T-helper 1 cell treated with Interleukin-12 subunit alpha and Interleukin-12 subunit beta and Interleukin-4 antibody, amounts not matched to agents 30 μg/mL and 1 μg/mL, for 36 hours (primary cell): ENCODE measurements around the gene HDGFL2.

Experiments
- H3K27ac Mint-ChIP-seq: one replicate; pipeline ENCODE4 v1.8.0; 2021; ENCODE audit warnings: mild to moderate bottlenecking, mixed read lengths
- H3K27me3 Mint-ChIP-seq: one replicate; pipeline ENCODE4 v1.8.0; 2021; ENCODE audit warnings: low read depth, mixed read lengths
- H3K36me3 Mint-ChIP-seq: one replicate; pipeline ENCODE4 v1.8.0; 2021; ENCODE audit warnings: low read depth, mixed read lengths
- H3K4me1 Mint-ChIP-seq: one replicate; pipeline ENCODE4 v1.8.0; 2021; ENCODE audit warnings: low read depth, mixed read lengths
- H3K4me3 Mint-ChIP-seq: one replicate; pipeline ENCODE4 v1.8.0; 2021; ENCODE audit warnings: mild to moderate bottlenecking, moderate library complexity, mixed read lengths
- H3K9me3 Mint-ChIP-seq: one replicate; pipeline ENCODE4 v1.8.0; 2021; ENCODE audit warnings: mixed read lengths

HDGFL2 gene

DNA sequence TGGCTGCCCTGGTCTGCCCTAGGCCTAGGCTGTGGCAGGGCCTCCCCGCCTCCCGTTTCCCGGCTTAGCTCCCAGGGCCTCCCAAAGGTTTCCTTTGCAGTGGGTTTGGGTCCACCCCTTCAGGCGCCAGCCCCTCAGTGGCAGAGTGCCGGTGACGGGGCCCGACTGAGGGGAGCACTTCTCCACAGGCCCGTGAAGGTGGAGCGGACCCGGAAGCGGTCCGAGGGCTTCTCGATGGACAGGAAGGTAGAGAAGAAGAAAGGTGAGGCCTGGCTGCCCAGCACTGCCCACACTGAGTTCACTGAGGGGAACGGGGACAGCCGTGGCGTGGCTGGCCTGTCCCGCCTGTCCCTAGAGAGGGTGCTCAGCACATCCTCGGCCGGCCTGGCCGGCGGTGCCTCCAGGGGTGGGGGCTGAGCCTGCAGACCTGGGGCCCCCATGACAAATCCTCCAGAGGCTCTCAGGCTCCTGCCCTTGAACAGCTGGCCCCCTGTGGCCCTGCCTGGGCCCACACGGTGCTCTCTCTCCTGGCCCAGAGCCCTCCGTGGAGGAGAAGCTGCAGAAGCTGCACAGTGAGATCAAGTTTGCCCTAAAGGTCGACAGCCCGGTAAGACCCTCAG lies 25.8 kb downstream of the HDGFL2 start:
- H3K27ac Mint-ChIP-seq = no peak overlapping the region
- peaks cover 2% of the 10 kb centered on the region for H3K36me3 Mint-ChIP-seq
- no peaks in the 10 kb centered on the region for H3K4me1 Mint-ChIP-seq
- H3K9me3 Mint-ChIP-seq = no peaks in the 10 kb centered on the region
- H3K4me3 Mint-ChIP-seq = no peak overlapping the region
- H3K27me3 Mint-ChIP-seq = no peaks in the 10 kb centered on the region

DNA sequence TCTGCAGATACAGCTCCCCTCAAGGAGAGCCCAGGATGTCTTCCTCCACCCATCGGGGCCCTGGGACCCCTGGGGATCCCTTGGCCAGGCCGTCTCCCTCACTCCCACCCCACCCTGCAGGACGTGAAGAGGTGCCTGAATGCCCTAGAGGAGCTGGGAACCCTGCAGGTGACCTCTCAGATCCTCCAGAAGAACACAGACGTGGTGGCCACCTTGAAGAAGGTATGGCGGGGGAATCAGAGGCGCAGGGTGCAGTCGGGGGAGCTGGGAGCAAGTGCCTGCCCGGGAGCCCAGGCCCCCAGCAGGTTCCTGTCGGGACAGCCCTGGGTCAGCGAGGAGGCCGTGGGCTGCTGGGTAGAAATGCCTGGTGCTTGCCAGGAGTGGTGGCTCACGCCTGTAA lies 26.6 kb downstream of the HDGFL2 start:
- H3K4me3 Mint-ChIP-seq = no peak overlapping the region
- H3K27me3 Mint-ChIP-seq = no peaks in the 10 kb centered on the region
- H3K9me3 Mint-ChIP-seq = no peaks in the 10 kb centered on the region
- peaks cover 2% of the 10 kb centered on the region for H3K36me3 Mint-ChIP-seq
- H3K27ac Mint-ChIP-seq = no peak overlapping the region
- no peaks in the 10 kb centered on the region for H3K4me1 Mint-ChIP-seq

DNA sequence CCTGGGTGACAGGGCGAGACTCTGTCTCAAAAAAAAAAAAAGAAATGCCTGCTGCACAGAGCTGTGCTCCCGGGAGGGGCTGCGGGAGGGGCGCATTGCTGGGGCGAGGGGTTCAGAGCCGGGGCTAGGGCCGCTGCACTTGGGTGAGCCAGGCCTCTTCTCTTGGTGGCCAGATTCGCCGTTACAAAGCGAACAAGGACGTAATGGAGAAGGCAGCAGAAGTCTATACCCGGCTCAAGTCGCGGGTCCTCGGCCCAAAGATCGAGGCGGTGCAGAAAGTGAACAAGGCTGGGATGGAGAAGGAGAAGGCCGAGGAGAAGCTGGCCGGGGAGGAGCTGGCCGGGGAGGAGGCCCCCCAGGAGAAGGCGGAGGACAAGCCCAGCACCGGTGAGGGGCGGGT lies 27.2 kb downstream of the HDGFL2 start:
- no peaks in the 10 kb centered on the region for H3K9me3 Mint-ChIP-seq
- H3K27ac Mint-ChIP-seq = no peak overlapping the region
- H3K4me1 Mint-ChIP-seq = no peaks in the 10 kb centered on the region
- no peak overlapping the region for H3K4me3 Mint-ChIP-seq
- no peaks in the 10 kb centered on the region for H3K27me3 Mint-ChIP-seq
- peaks cover 2% of the 10 kb centered on the region for H3K36me3 Mint-ChIP-seq

DNA sequence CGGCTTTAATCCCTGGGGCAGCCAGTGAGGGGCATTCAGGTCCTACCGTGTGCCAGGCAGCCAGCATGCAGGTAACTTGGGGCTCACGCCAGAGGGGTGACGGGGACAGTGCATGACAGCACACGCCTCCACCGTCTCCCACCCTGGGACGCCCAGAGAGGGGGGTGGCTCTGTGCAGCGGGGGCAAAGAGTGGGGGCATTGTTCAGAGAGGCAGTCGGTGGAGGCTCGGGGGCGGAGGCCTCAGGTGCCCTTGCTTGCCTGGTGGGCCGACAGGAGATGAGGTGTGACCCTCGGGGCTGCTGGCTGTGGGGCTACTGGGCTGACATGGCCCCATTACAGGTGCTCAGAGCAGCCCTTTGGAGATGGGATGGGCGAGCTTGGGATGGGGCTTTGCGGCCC lies 27.8 kb downstream of the HDGFL2 start:
- Mint-ChIP-seq H3K4me1 (no peaks in the 10 kb centered on the region), H3K27me3 (no peaks in the 10 kb centered on the region), H3K9me3 (no peaks in the 10 kb centered on the region), H3K4me3 (no peak overlapping the region), H3K36me3 (peaks cover 2% of the 10 kb centered on the region), H3K27ac (no peak overlapping the region)

DNA sequence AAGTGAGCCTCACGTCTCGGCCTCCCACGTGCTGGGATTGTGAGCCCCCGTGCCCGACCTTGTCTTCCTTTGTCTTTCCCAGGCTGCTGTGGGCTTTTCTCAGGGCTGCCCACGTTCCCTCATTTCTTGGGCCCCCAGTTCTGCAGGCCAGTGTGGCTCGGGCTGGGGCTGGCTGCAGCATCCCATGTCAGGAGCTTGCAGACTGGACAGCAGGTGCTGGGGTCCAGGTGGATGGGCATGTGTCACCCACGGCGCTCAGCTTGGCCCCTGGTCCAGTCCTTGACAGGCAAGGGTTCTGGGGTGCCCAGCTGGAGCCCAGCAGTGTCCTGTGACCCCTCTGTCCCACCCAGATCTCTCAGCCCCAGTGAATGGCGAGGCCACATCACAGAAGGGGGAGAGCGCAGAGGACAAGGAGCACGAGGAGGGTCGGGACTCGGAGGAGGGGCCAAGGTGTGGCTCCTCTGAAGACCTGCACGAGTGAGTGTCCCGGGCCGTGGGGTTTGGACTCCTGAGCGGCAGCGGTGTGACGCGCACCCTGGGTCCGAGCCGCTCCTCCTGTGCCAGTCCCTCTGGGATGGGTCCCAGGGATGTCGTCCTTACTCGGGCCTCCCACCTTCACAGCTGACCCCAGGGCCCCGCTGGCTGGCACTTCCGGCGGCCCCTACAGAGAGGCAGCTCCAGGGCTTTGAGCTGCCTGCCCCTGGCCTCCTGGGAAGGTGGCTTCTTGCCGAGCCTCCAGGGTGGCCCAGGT lies 28.9 kb downstream of the HDGFL2 start:
- Mint-ChIP-seq H3K27me3 (no peaks in the 10 kb centered on the region), H3K4me3 (no peak overlapping the region), H3K4me1 (peaks cover 2% of the 10 kb centered on the region), H3K9me3 (no peaks in the 10 kb centered on the region), H3K36me3 (peaks cover 7% of the 10 kb centered on the region), H3K27ac (no peak overlapping the region)

DNA sequence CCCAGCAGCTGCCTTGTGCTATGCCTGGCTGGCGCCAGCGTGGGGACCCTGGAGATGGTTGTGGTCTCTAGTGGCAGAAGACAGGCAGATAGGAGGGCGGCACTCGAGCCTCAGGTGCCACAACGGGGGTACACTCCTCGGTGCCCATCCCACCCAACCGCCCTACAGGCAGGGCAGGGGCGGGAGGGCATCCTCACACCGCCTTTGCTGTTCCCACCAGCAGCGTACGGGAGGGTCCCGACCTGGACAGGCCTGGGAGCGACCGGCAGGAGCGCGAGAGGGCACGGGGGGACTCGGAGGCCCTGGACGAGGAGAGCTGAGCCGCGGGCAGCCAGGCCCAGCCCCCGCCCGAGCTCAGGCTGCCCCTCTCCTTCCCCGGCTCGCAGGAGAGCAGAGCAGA lies 29.6 kb downstream of the HDGFL2 start:
- no peaks in the 10 kb centered on the region for H3K27me3 Mint-ChIP-seq
- H3K4me3 Mint-ChIP-seq = no peak overlapping the region
- no peaks in the 10 kb centered on the region for H3K9me3 Mint-ChIP-seq
- H3K4me1 Mint-ChIP-seq = peaks cover 8% of the 10 kb centered on the region
- H3K36me3 Mint-ChIP-seq = peaks cover 9% of the 10 kb centered on the region
- no peak overlapping the region for H3K27ac Mint-ChIP-seq

DNA sequence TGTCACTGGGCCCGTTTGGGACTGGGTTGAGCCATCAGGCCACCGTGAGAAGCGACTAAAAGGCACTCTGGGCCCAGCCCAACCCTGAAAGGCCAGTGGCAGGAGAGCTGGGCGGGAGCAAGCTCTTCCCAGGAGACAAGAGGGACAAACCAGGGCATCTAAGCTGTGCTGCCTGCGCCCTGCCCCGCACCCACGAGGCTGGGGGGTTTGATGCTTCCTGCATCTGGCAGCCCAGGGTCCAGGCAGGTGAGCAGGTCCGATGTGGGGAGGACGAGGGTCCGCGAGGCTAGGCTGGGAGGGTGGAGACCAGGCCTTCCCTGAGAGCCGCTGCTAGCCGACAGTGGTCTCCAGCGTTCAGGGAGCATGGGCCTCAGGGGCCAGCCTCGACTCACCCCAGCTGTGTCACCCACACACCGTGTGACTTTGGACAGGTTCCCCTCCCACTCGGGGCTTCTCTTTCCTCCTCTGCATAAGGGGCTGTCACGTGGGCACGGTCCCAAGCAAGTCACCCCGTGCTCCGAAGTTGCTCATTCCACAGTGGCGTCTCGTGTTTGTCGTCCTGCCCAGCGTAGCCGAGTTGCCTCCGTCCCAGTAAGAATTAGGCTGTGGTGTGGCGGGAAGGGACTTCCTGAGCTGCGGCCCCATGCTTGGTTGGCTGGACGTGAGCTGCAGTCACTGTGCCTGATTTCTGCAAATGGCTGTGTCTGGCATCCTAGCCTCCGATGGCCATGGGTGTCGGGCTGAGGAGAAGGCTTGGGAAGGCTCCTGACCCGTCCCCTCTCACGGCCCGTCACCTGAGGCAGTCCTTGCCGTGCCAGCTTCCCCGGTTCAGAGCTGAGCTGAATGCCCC lies 30.4 kb downstream of the HDGFL2 start:
- Mint-ChIP-seq H3K27ac (no peak overlapping the region), H3K4me3 (no peak overlapping the region), H3K9me3 (no peaks in the 10 kb centered on the region), H3K4me1 (peaks cover 9% of the 10 kb centered on the region), H3K27me3 (no peaks in the 10 kb centered on the region), H3K36me3 (peaks cover 9% of the 10 kb centered on the region)

DNA sequence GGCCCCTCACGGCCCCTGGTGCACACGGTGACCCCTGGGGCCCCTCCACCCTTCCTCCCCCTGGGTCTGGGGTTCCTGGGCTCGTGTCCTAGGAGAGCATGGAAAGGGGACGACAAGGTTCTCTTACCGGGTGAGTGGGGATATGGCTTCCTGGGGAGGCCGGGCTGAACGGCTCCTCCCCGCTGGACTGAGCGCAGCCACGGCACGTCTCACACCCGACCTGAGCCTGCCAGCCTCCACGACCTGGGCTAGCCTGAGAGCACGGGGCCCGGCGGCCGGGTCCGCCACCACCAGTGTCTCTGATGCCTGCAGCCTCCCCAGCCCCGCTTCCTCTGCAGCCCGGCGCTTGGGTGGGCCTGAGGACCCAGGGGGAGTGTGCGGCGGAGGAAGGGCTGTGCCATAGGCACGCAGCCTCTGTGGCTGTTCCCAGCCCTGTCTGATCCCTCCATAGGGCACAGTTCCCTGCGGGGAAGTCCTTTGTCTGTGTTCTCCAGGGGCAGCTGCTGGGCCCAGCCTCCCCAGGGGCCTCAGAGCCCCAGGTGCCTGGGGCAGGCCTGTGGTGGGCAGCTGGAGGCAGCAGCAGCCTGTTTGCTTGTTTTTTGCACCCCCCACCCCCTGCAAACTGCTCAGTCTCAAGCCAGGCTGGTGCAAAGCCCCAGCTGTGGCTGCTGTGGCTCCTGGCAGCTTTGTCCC lies 31.2 kb downstream of the HDGFL2 start:
- H3K27ac Mint-ChIP-seq = no peak overlapping the region
- H3K36me3 Mint-ChIP-seq = peaks cover 9% of the 10 kb centered on the region
- H3K9me3 Mint-ChIP-seq = no peaks in the 10 kb centered on the region
- H3K27me3 Mint-ChIP-seq = no peaks in the 10 kb centered on the region
- no peak overlapping the region for H3K4me3 Mint-ChIP-seq
- H3K4me1 Mint-ChIP-seq = peaks cover 9% of the 10 kb centered on the region

DNA sequence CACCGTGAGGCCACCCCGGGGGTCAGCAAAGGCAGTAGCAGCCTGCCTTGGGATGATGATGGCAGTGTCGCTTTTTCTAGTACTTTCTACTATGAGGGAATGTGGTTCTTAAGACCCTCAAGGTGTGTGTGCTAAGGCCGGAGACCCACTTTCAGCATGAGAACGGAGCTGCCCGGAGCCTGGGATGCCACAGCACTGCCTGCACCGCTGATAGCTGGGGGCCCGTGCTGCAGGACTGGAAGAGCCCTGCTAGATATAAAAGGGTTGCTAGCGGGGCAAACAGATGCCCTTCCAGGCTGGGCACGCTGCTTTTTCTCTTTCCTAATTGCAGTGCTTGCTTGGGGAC lies 31.7 kb downstream of the HDGFL2 start:
- H3K27ac Mint-ChIP-seq = no peak overlapping the region
- H3K9me3 Mint-ChIP-seq = no peaks in the 10 kb centered on the region
- H3K27me3 Mint-ChIP-seq = no peaks in the 10 kb centered on the region
- H3K4me1 Mint-ChIP-seq = peaks cover 9% of the 10 kb centered on the region
- peaks cover 9% of the 10 kb centered on the region for H3K36me3 Mint-ChIP-seq
- no peak overlapping the region for H3K4me3 Mint-ChIP-seq

DNA sequence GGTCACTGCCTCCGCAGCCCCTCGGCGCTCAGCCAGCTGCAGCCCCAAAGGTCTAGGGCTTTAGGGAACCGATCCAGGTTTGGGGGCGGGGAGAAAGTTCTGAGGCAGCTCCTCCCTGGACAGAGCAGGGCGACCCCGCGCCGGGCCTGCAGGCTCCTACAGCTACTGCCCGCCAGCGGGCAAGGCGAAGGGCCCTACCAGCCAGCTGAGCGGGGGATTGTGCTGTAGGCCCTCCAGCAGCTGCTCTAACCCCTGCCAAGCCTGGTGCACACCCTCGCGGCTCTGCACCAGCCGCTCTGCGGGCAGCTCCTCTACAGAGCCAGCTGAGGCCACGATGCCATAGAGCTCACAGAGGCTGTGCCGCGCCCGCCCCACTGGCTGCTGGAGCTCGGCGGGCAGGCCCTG lies 32.2 kb downstream of the HDGFL2 start:
- Mint-ChIP-seq H3K9me3 (no peaks in the 10 kb centered on the region), H3K27me3 (no peaks in the 10 kb centered on the region), H3K27ac (no peak overlapping the region), H3K4me1 (peaks cover 9% of the 10 kb centered on the region), H3K4me3 (no peak overlapping the region), H3K36me3 (peaks cover 9% of the 10 kb centered on the region)

DNA sequence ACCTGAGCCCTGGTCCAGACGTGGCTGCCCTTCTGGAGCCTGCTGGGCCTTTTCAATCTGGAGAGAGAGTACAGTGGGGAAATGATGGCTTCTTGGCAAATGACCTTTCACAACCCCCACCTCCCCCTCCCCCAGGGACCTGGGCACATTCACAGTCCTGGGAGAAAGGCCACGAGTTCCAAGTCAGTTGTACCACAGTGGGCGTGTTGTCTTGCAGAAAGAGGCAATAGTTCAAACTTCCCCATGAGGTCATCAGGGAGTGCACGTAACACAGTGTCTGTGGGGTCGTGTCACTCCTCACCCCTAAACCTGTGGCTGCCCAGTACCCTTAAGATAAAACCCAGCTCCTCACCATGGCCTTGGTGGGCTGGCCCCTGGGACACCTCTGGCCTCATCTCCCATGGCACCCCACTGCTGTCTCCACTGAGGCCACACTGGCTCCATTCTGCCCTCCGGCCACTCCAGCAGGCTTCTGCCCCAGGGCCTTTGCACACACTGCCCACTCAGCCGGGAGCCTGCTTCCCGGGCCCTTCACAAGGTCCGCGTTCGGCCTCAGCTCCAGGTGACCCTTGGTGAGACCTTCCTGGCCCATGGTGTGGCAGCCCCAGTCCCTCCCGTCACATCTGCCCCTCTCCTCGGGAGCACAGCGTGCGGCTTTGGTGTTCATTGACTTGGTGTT lies 32.9 kb downstream of the HDGFL2 start:
- Mint-ChIP-seq H3K36me3 (peaks cover 9% of the 10 kb centered on the region), H3K27ac (no peak overlapping the region), H3K4me1 (peaks cover 9% of the 10 kb centered on the region), H3K4me3 (no peak overlapping the region), H3K9me3 (no peaks in the 10 kb centered on the region), H3K27me3 (no peaks in the 10 kb centered on the region)

DNA sequence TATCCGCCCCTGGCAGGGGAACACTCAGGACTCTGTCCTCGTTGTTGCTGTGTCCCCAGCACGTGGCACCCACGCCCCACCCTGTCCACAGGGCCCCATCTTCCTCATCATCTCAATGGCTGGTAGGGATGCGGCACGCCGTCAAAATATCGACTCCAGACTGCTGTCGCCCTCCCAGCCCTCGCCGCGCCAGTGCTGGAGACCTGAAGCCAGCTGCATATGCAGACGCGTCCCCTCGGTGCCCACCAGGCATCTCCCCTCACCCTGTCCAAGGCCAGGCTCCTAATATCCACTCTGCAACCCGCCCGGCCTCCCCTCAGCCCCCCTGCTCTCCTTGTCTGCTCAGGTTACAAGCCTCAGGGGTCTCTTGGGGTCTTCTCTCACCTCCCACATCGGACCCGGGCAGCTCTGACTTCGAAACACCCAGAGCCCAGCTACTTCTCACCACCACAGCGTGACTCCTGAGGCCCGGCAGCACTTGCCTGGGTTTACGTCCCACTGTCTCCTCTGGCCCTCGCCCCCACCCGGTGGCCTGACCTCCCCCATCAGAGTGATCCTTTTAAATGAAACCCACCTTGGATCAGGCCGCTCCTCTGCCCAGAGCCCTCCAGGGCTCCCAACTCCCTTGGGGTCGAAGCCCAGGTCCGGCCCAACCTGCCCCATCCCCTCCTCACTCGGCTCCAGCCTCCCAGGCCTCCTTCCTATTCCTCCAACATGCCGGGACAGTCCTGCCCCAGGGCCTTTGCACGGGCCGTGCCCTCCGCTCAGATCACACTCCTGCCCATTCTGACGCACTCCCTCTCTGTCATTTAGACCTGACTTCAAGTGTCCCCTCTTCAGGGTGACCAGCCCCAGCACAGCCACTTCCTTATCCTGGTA lies 33.7 kb downstream of the HDGFL2 start:
- Mint-ChIP-seq H3K9me3 (no peaks in the 10 kb centered on the region), H3K36me3 (peaks cover 9% of the 10 kb centered on the region), H3K27ac (peak overlapping the region; percentile 73), H3K4me3 (no peak overlapping the region), H3K4me1 (peaks cover 9% of the 10 kb centered on the region), H3K27me3 (no peaks in the 10 kb centered on the region)

DNA sequence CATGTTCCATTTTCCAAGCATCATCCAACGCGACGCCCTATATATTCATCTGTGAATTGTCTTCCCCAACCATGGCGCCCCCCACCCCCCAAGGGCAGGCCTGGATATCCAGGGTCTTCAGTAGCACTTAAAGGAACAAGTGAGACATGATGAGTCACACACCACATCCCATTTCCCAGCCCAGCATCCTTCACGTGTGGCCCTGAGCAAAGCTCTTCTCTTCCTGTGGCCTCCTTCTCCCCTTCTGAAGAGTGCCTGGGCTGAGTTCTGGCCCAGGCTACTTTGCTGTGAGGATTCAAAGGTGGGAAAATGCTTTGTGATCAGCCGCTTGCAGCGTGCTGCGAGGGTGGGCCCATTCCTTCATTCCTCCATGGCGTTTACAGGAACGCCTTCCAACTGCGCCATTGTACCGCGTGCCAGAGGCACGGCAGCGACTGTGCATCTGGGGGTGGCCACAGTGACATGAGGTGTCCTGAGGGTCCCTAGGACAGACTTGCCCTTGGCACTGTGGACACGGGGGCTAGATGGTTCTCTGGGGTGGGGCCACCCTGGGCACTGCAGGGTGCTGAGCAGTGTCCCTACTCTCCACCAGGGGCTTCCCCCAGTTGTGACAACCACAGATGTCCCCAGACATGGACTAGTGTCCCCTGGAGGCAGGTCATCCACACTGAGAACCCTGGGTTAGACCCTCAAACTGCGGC lies 34.5 kb downstream of the HDGFL2 start:
- Mint-ChIP-seq H3K27me3 (no peaks in the 10 kb centered on the region), H3K36me3 (peaks cover 9% of the 10 kb centered on the region), H3K27ac (peak overlapping the region; percentile 73)

More for the DNA sequence above, 34.5 kb downstream of the HDGFL2 start:
- H3K4me3 Mint-ChIP-seq = no peak overlapping the region
- H3K9me3 Mint-ChIP-seq = no peaks in the 10 kb centered on the region
- H3K4me1 Mint-ChIP-seq = peaks cover 9% of the 10 kb centered on the region
